ENCODE data around the gene PTPRD. TPM values are rescaled to one million over a fixed set of nuclear protein-coding genes. Genes with fewer than 3 reads are reported as not detected.

Gene PTPRD
- total RNA-seq, 1 donor from 2014 or later, result 136 TPM

DNA sequence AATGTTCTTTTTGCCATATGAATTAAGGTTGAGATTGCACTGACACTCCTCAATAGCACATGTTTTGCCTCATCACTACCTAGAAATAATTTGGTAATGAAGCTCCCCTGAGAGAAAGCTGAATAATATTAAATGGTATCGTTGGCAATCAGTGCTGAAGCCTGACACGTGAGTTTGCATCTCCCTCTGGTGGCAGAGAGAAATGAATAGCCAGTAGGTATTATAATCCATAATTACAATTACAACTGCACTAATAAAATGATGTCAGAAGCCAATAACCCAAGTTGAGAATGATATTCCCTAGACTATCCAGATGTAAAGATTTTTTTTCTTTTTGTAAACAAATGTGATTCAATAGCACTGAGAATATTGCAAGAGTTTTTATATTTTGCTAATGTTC lies 700.3 kb downstream of the PTPRD start:
- no peak overlapping the region for H3K4me3 Mint-ChIP-seq
- no peaks in the 10 kb centered on the region for H3K27me3 Mint-ChIP-seq (ENCODE audit: insufficient read depth, low read depth)
- peaks cover 6% of the 10 kb centered on the region for H3K9me3 Mint-ChIP-seq
- Histone ChIP-seq H3K27me3 (no peaks in the 10 kb centered on the region), H4K20me1 (ENCODE audit: low read depth) (no peaks in the 10 kb centered on the region), H3K36me3 (no peaks in the 10 kb centered on the region), H3K79me2 (ENCODE audit: low read depth) (no peaks in the 10 kb centered on the region), H3K27ac (no peak overlapping the region), H3K9me3 (ENCODE audit: low read depth) (no peaks in the 10 kb centered on the region), H3K4me1 (no peaks in the 10 kb centered on the region), H3F3A (ENCODE audit: low read depth) (no peaks in the 10 kb centered on the region), H3K4me3 (no peak overlapping the region), H3K4me2 (no peak overlapping the region), H2AFZ (replicated peaks) (no peak overlapping the region), H3K9ac (no peak overlapping the region)
- no peaks in the 10 kb centered on the region for H3K36me3 Mint-ChIP-seq
- H3K27ac Mint-ChIP-seq, result no peak overlapping the region
- TF ChIP-seq EZH2 (IDR thresholded peaks at IDR 0.05) (no peak), EZH2phosphoT487 (IDR thresholded peaks at IDR 0.05) (no peak), CTCF (IDR thresholded peaks at IDR 0.05) (peak; percentile 53)
- DNase-seq (ENCODE audit: low spot score), result peak; percentile 7
- H3K4me1 Mint-ChIP-seq, result peaks cover 3% of the 10 kb centered on the region

DNA sequence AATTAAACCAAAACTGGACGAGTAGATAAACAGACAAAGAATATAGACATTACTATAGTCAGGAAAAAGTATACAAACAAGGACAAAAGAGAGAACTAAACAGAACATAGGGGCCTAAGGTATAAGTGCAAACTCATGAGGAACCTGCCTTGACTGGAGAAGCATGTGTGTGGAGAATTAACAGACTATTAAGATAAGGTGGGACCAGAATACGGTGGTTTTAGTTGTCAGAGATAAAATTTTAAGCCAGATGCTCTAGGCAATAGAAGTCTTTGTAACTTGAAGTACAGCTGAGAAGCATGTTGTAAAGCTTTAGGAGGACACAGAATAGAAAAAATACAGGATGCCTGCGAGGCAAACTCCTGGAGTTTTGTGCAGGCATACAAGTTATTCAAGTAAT lies 707.1 kb downstream of the PTPRD start:
- no peak for TF ChIP-seq EZH2phosphoT487 (IDR thresholded peaks at IDR 0.05)
- TF ChIP-seq CTCF (IDR thresholded peaks at IDR 0.05), result no peak
- no peak for TF ChIP-seq EZH2 (IDR thresholded peaks at IDR 0.05)
- no peaks in the 10 kb centered on the region for H3F3A ChIP-seq (ENCODE audit: low read depth)
- Mint-ChIP-seq H3K27me3 (ENCODE audit: insufficient read depth, low read depth) (no peaks in the 10 kb centered on the region), H3K27ac (no peak overlapping the region), H3K36me3 (no peaks in the 10 kb centered on the region), H3K4me3 (no peak overlapping the region), H3K9me3 (no peaks in the 10 kb centered on the region), H3K4me1 (no peaks in the 10 kb centered on the region)
- no peak overlapping the region for H3K9ac ChIP-seq
- H2AFZ ChIP-seq (replicated peaks), result no peak overlapping the region
- H3K36me3 ChIP-seq, result no peaks in the 10 kb centered on the region
- H3K79me2 ChIP-seq (ENCODE audit: low read depth), result no peaks in the 10 kb centered on the region
- H3K4me1 ChIP-seq, result no peaks in the 10 kb centered on the region
- H3K4me3 ChIP-seq, result no peak overlapping the region
- no peak for DNase-seq (ENCODE audit: low spot score)
- no peak overlapping the region for H3K4me2 ChIP-seq
- H3K9me3 ChIP-seq (ENCODE audit: low read depth), result no peaks in the 10 kb centered on the region
- H4K20me1 ChIP-seq (ENCODE audit: low read depth), result no peaks in the 10 kb centered on the region
- no peaks in the 10 kb centered on the region for H3K27me3 ChIP-seq
- H3K27ac ChIP-seq, result no peak overlapping the region

DNA sequence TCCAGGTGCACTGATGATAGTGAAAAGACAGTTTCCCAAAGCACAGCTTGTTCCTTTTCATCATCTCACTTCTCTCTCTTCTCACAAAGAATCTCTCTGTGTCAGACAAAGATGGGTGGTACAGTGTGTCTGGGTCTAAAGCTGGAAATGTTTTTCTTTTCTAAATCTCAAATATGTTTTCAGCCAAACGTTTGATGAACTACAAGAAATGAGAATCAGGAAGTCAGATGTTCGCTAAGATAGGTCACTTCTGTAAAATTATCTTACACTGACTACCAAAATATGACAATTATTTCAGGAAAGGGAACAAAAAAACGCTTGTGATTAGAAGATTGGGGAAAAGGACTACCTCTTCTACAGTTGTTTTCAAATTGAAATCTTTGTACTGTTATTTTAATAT lies 708.8 kb downstream of the PTPRD start:
- no peak overlapping the region for H3K4me3 Mint-ChIP-seq
- H3K79me2 ChIP-seq (ENCODE audit: low read depth), result no peaks in the 10 kb centered on the region
- H2AFZ ChIP-seq (replicated peaks), result peak overlapping the region; percentile 36
- H3K36me3 Mint-ChIP-seq, result no peaks in the 10 kb centered on the region
- no peaks in the 10 kb centered on the region for H4K20me1 ChIP-seq (ENCODE audit: low read depth)
- no peaks in the 10 kb centered on the region for H3K9me3 Mint-ChIP-seq
- H3K4me1 ChIP-seq, result no peaks in the 10 kb centered on the region
- H3K27me3 ChIP-seq, result no peaks in the 10 kb centered on the region
- H3K27ac Mint-ChIP-seq, result no peak overlapping the region
- DNase-seq (ENCODE audit: low spot score), result no peak
- no peaks in the 10 kb centered on the region for H3K27me3 Mint-ChIP-seq (ENCODE audit: insufficient read depth, low read depth)
- no peak overlapping the region for H3K4me2 ChIP-seq
- H3K9ac ChIP-seq, result no peak overlapping the region
- no peaks in the 10 kb centered on the region for H3K36me3 ChIP-seq
- TF ChIP-seq CTCF (IDR thresholded peaks at IDR 0.05) (no peak), EZH2 (IDR thresholded peaks at IDR 0.05) (no peak), EZH2phosphoT487 (IDR thresholded peaks at IDR 0.05) (no peak)
- H3K4me1 Mint-ChIP-seq, result no peaks in the 10 kb centered on the region
- H3F3A ChIP-seq (ENCODE audit: low read depth), result no peaks in the 10 kb centered on the region
- no peak overlapping the region for H3K4me3 ChIP-seq
- H3K27ac ChIP-seq, result no peak overlapping the region
- H3K9me3 ChIP-seq (ENCODE audit: low read depth), result no peaks in the 10 kb centered on the region

Data from neural progenitor cell (in vitro differentiated cells).